Fibroblast of lung (primary cell): ENCODE data around the gene PTPRE.

ENCODE experiments used
- EZH2 ChIP-seq: IDR thresholded peaks from 2 replicates; pipeline ENCODE4 v1.5.1; 2012; ENCODE audit warnings: low read length, control low read depth, mild to moderate bottlenecking; ENCODE audit errors: missing control alignments
- TF ChIP-seq, protein P1 (sequence below), 2 donors: IDR thresholded peaks in 1 of 2; conservative IDR thresholded peaks in 1 of 2; 1 replicate in 1 of 2; 2 replicates in 1 of 2; pipeline ENCODE4 v1.5.1; 2011 to 2012; ENCODE audit warnings: low read length in 2 of 2, control low read depth in 1 of 2, inconsistent platforms in 1 of 2, low read depth in 1 of 2, mild to moderate bottlenecking in 1 of 2

DNA sequence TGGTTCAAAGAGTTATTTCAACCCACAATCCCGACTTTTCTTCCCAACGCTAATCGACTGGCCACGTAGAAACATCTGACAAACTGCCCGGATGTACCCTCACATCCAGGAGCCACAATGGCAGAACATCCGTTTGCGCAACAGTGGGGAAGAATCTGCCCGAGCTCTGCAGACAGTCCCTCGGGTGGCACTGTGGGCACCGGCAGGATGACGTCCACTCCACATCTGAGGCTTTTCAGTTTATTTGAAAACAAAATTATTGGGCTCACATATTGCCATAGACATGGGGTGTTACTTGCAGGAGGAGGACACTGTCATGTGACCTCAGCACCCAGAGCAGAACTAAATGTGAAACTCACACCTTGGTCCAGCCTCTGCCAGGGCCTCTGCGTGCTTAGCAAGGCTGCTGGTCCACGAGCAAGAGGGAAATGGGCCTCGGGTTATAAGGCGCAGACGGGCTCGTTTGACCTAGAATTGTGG lies 135.3 kb downstream of the PTPRE start:
- TF ChIP-seq, protein P1, sequence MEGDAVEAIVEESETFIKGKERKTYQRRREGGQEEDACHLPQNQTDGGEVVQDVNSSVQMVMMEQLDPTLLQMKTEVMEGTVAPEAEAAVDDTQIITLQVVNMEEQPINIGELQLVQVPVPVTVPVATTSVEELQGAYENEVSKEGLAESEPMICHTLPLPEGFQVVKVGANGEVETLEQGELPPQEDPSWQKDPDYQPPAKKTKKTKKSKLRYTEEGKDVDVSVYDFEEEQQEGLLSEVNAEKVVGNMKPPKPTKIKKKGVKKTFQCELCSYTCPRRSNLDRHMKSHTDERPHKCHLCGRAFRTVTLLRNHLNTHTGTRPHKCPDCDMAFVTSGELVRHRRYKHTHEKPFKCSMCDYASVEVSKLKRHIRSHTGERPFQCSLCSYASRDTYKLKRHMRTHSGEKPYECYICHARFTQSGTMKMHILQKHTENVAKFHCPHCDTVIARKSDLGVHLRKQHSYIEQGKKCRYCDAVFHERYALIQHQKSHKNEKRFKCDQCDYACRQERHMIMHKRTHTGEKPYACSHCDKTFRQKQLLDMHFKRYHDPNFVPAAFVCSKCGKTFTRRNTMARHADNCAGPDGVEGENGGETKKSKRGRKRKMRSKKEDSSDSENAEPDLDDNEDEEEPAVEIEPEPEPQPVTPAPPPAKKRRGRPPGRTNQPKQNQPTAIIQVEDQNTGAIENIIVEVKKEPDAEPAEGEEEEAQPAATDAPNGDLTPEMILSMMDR (conservative IDR thresholded peaks at IDR 0.05 in 1 of 2, IDR thresholded peaks at IDR 0.05 in 1 of 2; ENCODE audit: low read depth in 1 of 2, low read length in 2 of 2): no peak
- TF ChIP-seq EZH2: no peak
